T follicular helper cell (primary cell): ENCODE results near the gene TFRC.
"Not testable (repeated sequence)": the region's sequence is repeated elsewhere in the genome, so short reads cannot be mapped to it uniquely, and the experiment has no call there.

Experiments
- DNase-seq: peaks from one replicate; pipeline ENCODE4 v3.0.0-alpha.2; 2020; ENCODE audit warnings: low read depth

The TFRC gene

DNA sequence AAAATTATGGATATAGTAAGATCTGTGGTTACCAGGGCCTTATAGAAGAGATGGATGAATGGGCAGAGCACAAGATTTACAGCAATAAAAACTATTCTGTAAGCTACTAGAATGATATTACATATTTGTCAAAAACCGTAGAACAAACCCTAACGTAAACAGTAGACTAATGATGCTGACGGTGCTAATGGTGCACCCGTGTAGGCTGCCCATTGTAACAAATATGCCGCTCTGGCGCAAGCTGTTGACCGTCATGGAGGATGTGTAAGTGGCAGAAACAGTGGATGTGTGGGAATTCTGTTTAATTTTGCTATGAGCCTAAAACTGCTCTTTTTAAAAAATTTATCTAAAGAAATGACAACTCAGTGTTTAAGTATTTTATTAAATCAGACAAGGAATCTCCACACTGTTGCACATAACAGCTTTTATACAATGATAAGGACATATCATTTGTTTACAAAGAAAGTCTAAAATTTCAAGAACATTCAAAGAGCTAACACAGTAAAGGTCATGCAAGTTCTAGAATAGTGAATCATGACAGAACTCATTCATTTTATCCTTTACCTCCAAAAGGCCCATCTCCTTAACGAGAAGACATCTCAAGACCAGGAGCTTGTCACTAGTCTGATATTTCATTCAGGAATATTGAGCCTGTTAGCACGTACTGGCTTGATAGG is 32.8 kb downstream of the TFRC start:
- DNase-seq: no peak

- no peak for DNase-seq
Observed at GRCh38 chr3:196047391-196048030, 34.4 kb downstream of the TFRC start.

DNA sequence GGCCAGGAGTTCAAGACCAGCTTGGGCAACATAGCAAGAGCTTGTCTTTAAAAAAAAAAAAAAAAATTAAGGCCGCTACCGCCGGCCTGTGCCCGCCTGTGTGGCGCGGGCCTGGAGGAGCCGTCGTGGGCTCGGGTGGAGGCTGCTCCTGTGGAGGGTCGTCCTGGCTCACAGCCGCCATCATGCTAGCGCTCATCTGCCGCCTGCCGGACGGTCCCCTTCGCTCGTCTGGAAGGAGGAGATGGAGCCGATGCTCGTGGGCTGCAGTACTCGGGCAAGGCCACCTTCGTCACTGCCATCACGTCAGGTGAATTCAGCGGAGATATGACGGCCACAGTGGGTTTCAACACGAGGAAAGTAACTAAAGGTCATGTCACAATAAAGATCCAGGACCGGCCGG is 37.4 kb downstream of the TFRC start:
- no peak for DNase-seq

DNA sequence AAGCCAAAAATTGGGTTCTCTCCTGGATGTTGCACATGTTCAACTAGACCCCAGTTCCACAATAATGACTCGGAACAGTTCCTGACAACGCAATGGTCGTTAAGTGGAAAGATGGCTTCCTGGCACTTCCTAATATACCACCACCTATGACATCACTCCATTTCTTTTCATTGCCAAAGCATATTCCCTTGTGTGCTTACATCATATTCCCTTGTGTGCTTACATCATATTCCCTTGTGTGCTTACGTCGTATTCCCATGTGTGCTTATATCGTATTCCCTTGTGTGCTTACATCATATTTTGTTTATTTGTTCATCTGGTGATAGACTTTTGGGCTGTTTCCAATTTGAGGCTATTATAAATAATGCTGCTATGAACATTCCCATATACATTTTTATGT is 39.2 kb downstream of the TFRC start:
- no peak for DNase-seq

DNA sequence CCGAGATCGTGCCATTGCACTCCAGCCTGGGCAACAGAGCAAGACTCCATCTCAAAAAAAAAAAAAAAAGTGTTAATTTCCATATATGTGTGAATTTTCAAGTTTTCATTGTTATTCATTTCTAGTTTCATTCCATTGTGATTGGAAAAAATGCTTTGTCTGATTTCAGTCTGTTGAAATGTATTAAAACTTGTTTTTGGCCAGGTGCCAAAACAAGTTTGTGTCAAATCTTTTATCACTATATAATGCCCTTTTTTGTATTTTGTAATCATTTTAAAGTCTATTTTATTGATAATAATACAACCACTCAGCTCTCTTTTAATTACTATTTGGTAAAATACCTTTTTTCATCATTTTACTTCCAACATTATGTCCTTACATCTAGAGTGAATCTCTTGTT is 42.5 kb downstream of the TFRC start:
- DNase-seq: no peak

- DNase-seq: not testable (repeated sequence)
Observed at GRCh38 chr3:196026059-196026458, 55.8 kb downstream of the TFRC start.

GRCh38 chr3:196024968-196025367 is 56.9 kb downstream of the TFRC start:
- DNase-seq: no peak

- no peak for DNase-seq
Observed at GRCh38 chr3:196023947-196024346, 57.9 kb downstream of the TFRC start.

DNA sequence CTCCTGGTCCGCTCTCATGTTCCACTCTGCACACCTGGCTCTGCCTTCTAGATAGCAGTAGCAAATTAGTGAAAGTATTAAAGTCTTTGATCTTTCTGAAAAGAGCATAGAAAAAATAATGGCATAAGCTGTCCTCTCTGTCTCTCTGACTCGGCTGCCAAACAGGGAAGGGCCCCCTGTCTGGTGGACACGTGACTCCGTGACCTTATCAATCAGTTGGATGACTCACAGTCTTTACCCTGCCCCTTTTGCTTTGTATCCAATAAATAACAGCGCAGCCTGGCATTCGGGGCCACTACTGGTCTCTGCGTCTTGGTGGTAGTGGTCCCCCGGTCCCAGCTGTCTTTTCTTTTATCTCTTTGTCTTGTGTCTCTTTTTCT is 59.4 kb downstream of the TFRC start:
- DNase-seq: not testable (repeated sequence)

DNA sequence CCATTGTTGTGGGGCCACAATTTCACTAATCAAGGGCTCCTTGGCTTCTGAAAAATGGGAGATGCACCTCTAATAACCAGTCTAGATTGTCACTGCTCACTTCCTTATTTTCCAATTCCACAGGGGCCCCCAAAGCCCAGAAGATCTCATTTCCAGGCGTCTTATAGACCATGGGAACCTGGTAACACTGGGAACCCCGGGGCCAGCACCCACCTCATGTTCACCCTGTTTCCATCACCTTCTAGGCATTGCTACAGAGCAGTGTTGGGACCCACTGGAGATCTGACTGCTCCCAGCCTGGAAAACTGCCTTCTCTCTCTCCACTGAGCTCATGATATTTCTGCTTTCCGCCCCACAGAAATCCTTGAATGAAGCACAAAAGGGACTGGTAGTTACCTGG is 61.5 kb downstream of the TFRC start:
- DNase-seq: no peak

DNA sequence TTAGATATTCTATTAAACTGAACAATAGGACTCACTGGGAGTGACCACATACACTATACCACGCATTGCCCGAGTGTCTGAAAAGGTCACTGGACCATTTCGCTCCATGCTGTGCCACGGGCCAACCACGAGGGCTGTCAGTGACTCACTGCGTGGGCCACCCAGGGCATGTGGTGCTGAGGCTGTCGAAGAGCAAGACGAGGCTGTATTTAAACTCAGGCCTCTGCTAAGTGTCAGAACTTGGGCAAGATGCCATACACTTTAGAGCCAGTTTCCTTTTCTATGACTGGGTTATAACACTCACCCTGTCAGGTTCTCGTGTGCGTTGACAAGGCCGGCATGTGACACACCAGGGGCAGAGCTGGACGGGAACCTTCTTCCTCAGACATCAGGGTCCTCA is 62.3 kb downstream of the TFRC start:
- not testable (repeated sequence) for DNase-seq

- DNase-seq: not testable (repeated sequence)
Observed at GRCh38 chr3:196018159-196018558, 63.7 kb downstream of the TFRC start.

GRCh38 chr3:196016485-196016884 is 65.4 kb downstream of the TFRC start:
- no peak for DNase-seq

GRCh38 chr3:196016059-196016458 is 65.8 kb downstream of the TFRC start:
- no peak for DNase-seq

- no peak for DNase-seq
Observed at GRCh38 chr3:196013587-196014487, 68.1 kb downstream of the TFRC start.

GRCh38 chr3:196012941-196013476 is 68.9 kb downstream of the TFRC start:
- DNase-seq: no peak

DNA sequence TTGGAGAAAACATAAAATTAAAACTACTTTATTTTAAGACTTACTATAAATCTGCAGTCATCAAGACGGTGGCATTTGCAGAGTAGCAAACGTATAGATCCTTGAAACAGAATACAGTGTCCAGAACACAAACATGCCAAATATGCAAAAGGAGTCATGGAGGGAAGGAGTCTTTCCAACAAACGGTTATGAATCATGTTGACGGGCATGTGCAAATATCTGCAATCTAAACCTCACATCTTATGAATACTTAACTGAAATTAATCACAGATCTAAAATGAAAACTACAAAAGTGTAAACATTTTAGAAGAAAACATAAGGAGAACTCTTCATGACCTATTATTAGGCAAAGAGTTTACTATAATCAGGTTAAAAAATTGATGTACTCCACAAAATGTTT is 69.4 kb downstream of the TFRC start:
- no peak for DNase-seq

DNA sequence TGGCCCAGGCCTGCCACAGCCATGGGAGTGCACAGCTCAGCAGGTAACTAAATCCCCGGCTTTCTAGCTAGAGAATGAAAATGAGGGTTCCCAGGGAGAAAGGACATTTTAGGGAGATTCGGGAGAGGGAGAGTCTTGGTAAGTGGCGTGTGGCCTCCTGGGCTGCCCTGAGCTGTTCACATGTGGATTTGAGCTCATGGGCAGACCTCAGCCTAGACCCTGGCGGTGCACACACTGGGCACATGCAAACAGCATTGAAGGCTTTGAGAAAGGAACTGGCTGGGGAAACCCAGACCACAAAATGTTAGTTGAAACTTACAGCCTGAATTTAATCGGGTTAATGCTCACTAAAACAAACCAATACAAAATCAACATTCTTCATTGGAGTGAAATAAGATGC is 72.4 kb downstream of the TFRC start:
- no peak for DNase-seq

- DNase-seq: no peak
Observed at GRCh38 chr3:196008929-196009328, 73.0 kb downstream of the TFRC start.

- no peak for DNase-seq
Observed at GRCh38 chr3:196008387-196008786, 73.5 kb downstream of the TFRC start.

DNA sequence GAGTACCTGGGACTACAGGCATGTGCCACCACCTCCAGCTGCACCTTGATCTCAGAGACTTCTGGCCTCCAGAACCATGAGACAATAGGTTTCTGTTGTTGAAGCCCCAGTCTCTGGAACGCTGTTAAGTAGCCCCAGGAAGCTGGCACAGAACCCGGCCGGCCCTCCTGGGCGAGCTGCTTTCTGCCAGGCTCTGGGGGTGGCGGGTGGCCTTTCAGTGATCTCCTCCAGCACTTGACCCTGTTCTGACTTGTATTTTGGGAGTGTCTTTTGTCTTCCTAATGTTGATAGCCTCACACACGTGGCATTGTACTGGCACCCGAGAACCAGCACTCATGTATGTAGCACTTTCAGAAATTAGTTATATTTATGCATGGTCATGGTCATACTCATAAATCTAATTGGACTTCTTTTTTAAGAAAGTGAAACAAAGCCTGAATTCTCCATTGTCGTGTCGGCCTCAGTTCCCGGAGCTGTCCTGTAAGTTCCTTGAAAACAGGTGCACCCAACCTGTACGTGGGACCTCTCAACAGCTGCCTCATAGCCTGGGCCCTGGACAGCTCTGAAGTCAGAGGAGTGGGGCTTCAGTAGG is 74.0 kb downstream of the TFRC start:
- DNase-seq: no peak

GRCh38 chr3:196005338-196005737 is 76.6 kb downstream of the TFRC start:
- DNase-seq: not testable (repeated sequence)
